Neural progenitor cell (in vitro differentiated cells): ENCODE data around the gene COQ10A. TPM values are rescaled to one million over a fixed set of nuclear protein-coding genes. Genes with fewer than 3 reads are reported as not detected.
A peak's percentile ranks its signal among the peaks of the same experiment; 100 is the strongest.

Experiments used
- DNase-seq: peaks from one replicate; pipeline ENCODE4 v3.0.0-alpha.2; 2016; ENCODE audit warnings: low spot score
- H2AFZ ChIP-seq: fragments of 200-600 bp; sonication (generic); replicated peaks from 2 replicates; pipeline ENCODE4 v1.6.1; 2016; ENCODE audit warnings: antibody characterized with exemption
- H3F3A ChIP-seq: fragments of 200-600 bp; sonication (generic); 2 replicates; pipeline ENCODE4 v1.6.1; 2016; ENCODE audit warnings: antibody characterized with exemption, low read depth
- H3K27ac ChIP-seq: fragments of 200-600 bp; sonication (generic); 2 replicates; pipeline ENCODE4 v1.5.1; 2016; ENCODE audit warnings: mild to moderate bottlenecking
- H3K27me3 ChIP-seq: fragments of 200-600 bp; sonication (generic); 2 replicates; pipeline ENCODE4 v1.6.1; 2016; ENCODE audit warnings: mild to moderate bottlenecking, moderate library complexity
- H3K36me3 ChIP-seq: fragments of 200-600 bp; sonication (generic); 2 replicates; pipeline ENCODE4 v1.5.1; 2016
- H3K4me1 ChIP-seq: fragments of 200-600 bp; sonication (generic); 2 replicates; pipeline ENCODE4 v1.6.1; 2016; ENCODE audit warnings: mixed run types
- H3K4me2 ChIP-seq: fragments of 200-600 bp; sonication (generic); 2 replicates; pipeline ENCODE4 v1.6.1; 2016
- H3K4me3 ChIP-seq: fragments of 200-600 bp; sonication (generic); 2 replicates; pipeline ENCODE4 v1.5.1; 2016
- H3K79me2 ChIP-seq: fragments of 200-600 bp; sonication (generic); 2 replicates; pipeline ENCODE4 v1.6.1; 2016; ENCODE audit warnings: low read depth
- H3K9ac ChIP-seq: fragments of 200-600 bp; sonication (generic); 2 replicates; pipeline ENCODE4 v1.6.1; 2016
- H3K9me3 ChIP-seq: fragments of 200-600 bp; sonication (generic); 2 replicates; pipeline ENCODE4 v1.5.1; 2016; ENCODE audit warnings: low read depth
- H4K20me1 ChIP-seq: fragments of 200-600 bp; sonication (generic); 2 replicates; pipeline ENCODE4 v1.6.1; 2016; ENCODE audit warnings: low read depth
- H3K27ac Mint-ChIP-seq: 3 replicates; pipeline ENCODE4 v1.8.0; 2021; ENCODE audit warnings: mixed read lengths
- H3K27me3 Mint-ChIP-seq: 2 replicates; pipeline ENCODE4 v1.8.0; 2022; ENCODE audit warnings: low read depth, mild to moderate bottlenecking, inconsistent platforms, moderate library complexity, mixed read lengths; ENCODE audit not compliant: insufficient read depth
- H3K36me3 Mint-ChIP-seq: 3 replicates; pipeline ENCODE4 v1.8.0; 2021; ENCODE audit warnings: mixed read lengths
- H3K4me1 Mint-ChIP-seq: 3 replicates; pipeline ENCODE4 v1.8.0; 2021; ENCODE audit warnings: mixed read lengths
- H3K4me3 Mint-ChIP-seq: 3 replicates; pipeline ENCODE4 v1.8.0; 2021; ENCODE audit warnings: mild to moderate bottlenecking, moderate library complexity, mixed read lengths
- H3K9me3 Mint-ChIP-seq: 3 replicates; pipeline ENCODE4 v1.8.0; 2020; ENCODE audit warnings: mixed read lengths
- EZH2 ChIP-seq: fragments of 200-600 bp; sonication (generic); IDR thresholded peaks from 2 replicates; pipeline ENCODE4 v1.6.1; 2017; ENCODE audit warnings: antibody characterized with exemption, mild to moderate bottlenecking, moderate library complexity
- EZH2phosphoT487 ChIP-seq: fragments of 200-600 bp; sonication (generic); IDR thresholded peaks from 2 replicates; pipeline ENCODE4 v1.6.1; 2017; ENCODE audit warnings: antibody characterized with exemption
- total RNA-seq: library from RNA; depleted of rRNA; stranded (reverse); fragments of >200 nt; gene quantifications from 2 replicates; pipeline ENCODE4 v1.2.3, GENCODE V29; 2015; ENCODE audit warnings: low replicate concordance
- TF ChIP-seq, protein P1 (sequence below): fragments of 200-600 bp; sonication (generic); IDR thresholded peaks from 2 replicates; pipeline ENCODE4 v1.5.1; 2017; ENCODE audit warnings: antibody characterized with exemption, mild to moderate bottlenecking

The COQ10A gene
- total RNA-seq, 1 donor from 2014 or later: 41.8 TPM

DNA sequence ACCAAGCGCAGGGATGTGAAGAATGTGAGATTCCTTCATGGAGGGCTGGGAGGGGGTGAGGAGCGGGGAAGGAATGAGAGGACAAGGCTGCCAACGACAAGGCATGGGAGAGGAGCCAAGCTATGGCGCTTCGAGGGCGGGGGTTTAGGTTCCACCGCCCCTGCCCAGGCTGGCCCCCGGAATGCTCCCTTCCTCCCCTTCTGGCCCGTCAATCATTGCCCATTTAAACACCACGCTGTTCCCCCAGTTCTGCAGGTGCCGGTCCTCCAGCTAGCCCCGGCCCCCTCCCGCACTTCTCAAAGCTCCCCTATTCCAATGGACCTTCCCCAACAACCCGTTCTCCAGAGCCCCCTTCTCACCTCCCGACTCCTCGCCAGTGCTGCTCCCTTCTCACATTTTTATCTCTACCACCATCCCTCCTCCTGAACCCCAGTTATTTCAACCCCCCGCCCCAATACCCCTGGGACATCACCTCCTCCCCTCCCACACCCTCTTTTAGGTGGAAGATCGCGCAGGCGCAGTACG is 45.4 kb upstream of the COQ10A start:
- H3K4me2 ChIP-seq: peak overlapping the region; percentile 98

DNA sequence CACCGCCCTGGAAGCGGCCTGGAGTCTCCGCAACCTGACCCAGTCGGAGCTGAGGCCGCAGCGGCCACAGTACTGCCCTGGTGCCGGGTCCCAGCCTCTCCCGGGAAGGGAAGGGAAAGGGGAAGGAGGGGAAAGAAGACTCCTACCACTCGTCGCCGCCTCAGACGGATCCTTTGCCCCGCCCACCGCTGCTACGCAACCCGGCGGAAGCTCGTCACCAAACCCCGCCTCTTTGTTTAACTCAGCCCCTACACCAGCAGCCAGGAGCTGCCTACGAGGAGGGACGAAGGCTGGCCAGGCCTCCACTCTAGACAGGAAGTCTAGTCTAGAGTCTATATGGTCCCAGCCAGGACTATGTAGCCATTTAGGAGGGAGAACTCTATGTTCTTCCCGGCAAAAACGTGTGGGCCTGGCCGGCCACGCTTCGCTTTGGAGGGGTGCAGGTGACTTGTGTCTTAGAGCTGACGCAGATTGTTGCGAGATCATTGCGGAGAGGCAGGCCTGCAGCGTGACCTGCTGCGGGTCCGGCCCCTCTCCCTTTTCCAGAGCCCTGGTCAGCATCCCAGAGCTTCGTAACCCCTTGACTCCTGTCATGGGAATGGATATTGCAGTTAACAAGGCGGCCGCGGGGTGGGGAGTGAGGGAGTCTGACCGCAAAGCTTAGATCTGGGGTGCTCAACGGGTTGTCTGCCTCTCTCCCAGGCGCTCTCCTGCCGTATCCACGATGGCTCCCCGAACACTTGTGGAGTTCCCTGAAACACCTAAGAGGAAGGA is 44.8 kb upstream of the COQ10A start, which contains the start of gene RNF41:
Gene RNF41 (minus strand): TSS at position 166 of the 774 bp plus-strand sequence. CDS start 7,875 bp downstream, outside the sequence.
- H2AFZ ChIP-seq: peak within 1 kb of the TSS; percentile 55
- peaks cover 62% of the 10 kb centered on the region for H3K79me2 ChIP-seq
- TF ChIP-seq, protein P1, sequence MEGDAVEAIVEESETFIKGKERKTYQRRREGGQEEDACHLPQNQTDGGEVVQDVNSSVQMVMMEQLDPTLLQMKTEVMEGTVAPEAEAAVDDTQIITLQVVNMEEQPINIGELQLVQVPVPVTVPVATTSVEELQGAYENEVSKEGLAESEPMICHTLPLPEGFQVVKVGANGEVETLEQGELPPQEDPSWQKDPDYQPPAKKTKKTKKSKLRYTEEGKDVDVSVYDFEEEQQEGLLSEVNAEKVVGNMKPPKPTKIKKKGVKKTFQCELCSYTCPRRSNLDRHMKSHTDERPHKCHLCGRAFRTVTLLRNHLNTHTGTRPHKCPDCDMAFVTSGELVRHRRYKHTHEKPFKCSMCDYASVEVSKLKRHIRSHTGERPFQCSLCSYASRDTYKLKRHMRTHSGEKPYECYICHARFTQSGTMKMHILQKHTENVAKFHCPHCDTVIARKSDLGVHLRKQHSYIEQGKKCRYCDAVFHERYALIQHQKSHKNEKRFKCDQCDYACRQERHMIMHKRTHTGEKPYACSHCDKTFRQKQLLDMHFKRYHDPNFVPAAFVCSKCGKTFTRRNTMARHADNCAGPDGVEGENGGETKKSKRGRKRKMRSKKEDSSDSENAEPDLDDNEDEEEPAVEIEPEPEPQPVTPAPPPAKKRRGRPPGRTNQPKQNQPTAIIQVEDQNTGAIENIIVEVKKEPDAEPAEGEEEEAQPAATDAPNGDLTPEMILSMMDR: peak; percentile 24
- TF ChIP-seq EZH2phosphoT487: no peak
- TF ChIP-seq EZH2: no peak

More for the DNA sequence above, 45.4 kb upstream of the COQ10A start:
- peaks cover 3% of the 10 kb centered on the region for H3K27me3 Mint-ChIP-seq
- Histone ChIP-seq H3K9me3 (no peaks in the 10 kb centered on the region), H3K27ac (peak overlapping the region; percentile 94), H3K27me3 (no peaks in the 10 kb centered on the region), H2AFZ (peak overlapping the region; percentile 55), H3K36me3 (no peaks in the 10 kb centered on the region), H3K4me3 (peak overlapping the region; percentile 96), H3K79me2 (peaks cover 69% of the 10 kb centered on the region), H3F3A (peaks cover 36% of the 10 kb centered on the region), H3K9ac (peak overlapping the region; percentile 71), H4K20me1 (peaks cover 12% of the 10 kb centered on the region), H3K4me1 (peaks cover 22% of the 10 kb centered on the region)
- peaks cover 9% of the 10 kb centered on the region for H3K36me3 Mint-ChIP-seq
- peak overlapping the region; percentile 97 for H3K27ac Mint-ChIP-seq
- DNase-seq: peak; percentile 84
- H3K9me3 Mint-ChIP-seq: peaks cover 2% of the 10 kb centered on the region
- H3K4me1 Mint-ChIP-seq: peaks cover 36% of the 10 kb centered on the region
- TF ChIP-seq, protein P1: no peak
- TF ChIP-seq EZH2phosphoT487: no peak
- TF ChIP-seq EZH2: no peak
- H3K4me3 Mint-ChIP-seq: peak overlapping the region; percentile 98

DNA sequence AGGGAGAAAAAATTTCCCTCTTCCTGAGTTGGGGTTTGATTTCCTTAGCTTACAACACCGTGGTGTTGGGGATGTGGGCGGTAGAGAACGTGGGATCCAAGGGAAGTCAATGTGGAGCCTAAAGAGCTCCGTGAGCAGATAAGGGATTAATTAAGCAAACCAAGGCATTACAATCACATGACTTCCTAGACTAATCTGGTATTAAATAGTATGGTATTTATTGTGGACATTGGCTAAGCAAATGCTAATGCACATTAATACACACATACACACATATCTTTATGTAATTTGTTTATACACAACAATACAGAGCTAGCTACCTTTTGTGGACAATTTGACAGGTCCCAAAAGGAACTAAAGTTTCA is 44.2 kb upstream of the COQ10A start:
- H3K27ac ChIP-seq: peak overlapping the region; percentile 94
- H3K9me3 ChIP-seq: no peaks in the 10 kb centered on the region
- H3K27me3 ChIP-seq: no peaks in the 10 kb centered on the region
- Mint-ChIP-seq H3K27ac (peak overlapping the region; percentile 97), H3K27me3 (peaks cover 5% of the 10 kb centered on the region), H3K9me3 (no peaks in the 10 kb centered on the region), H3K4me1 (peaks cover 36% of the 10 kb centered on the region), H3K36me3 (peaks cover 4% of the 10 kb centered on the region), H3K4me3 (peak overlapping the region; percentile 98)
- peak overlapping the region; percentile 98 for H3K4me2 ChIP-seq
- peaks cover 12% of the 10 kb centered on the region for H4K20me1 ChIP-seq
- H2AFZ ChIP-seq: no peak overlapping the region
- no peak for DNase-seq
- peak overlapping the region; percentile 55 for H3K9ac ChIP-seq
- peak overlapping the region; percentile 96 for H3K4me3 ChIP-seq
- peaks cover 22% of the 10 kb centered on the region for H3K4me1 ChIP-seq
- TF ChIP-seq, protein P1: no peak
- TF ChIP-seq EZH2 (no peak), EZH2phosphoT487 (no peak)
- H3K79me2 ChIP-seq: peaks cover 57% of the 10 kb centered on the region
- peaks cover 36% of the 10 kb centered on the region for H3F3A ChIP-seq
- no peaks in the 10 kb centered on the region for H3K36me3 ChIP-seq

More for the DNA sequence above, 44.8 kb upstream of the COQ10A start, which contains the start of gene RNF41:
- Histone ChIP-seq H3K4me2 (peak within 1 kb of the TSS; percentile 98), H3K4me1 (peaks cover 22% of the 10 kb centered on the region), H3F3A (peaks cover 36% of the 10 kb centered on the region), H4K20me1 (peaks cover 12% of the 10 kb centered on the region), H3K27me3 (no peaks in the 10 kb centered on the region), H3K4me3 (peak within 1 kb of the TSS; percentile 96), H3K27ac (peak within 1 kb of the TSS; percentile 94), H3K9ac (peak within 1 kb of the TSS; percentile 71), H3K36me3 (no peaks in the 10 kb centered on the region), H3K9me3 (no peaks in the 10 kb centered on the region)
- H3K27ac Mint-ChIP-seq: peak within 1 kb of the TSS; percentile 97
- peaks cover 5% of the 10 kb centered on the region for H3K36me3 Mint-ChIP-seq
- H3K4me1 Mint-ChIP-seq: peaks cover 36% of the 10 kb centered on the region
- H3K9me3 Mint-ChIP-seq: no peaks in the 10 kb centered on the region
- peaks cover 3% of the 10 kb centered on the region for H3K27me3 Mint-ChIP-seq
- H3K4me3 Mint-ChIP-seq: peak within 1 kb of the TSS; percentile 98
- peak; percentile 98 for DNase-seq
